SJCRH30 (cell line): Measurements from ENCODE around the gene LIG4. TPM values are rescaled to one million over a fixed set of nuclear protein-coding genes. Genes with fewer than 3 reads are reported as not detected.

ENCODE experiments used
- DNase-seq, 2 experiments: peaks; one replicate each; pipeline ENCODE4 v3.0.0-alpha.2; 2015 to 2020
- H3K27ac ChIP-seq: fragments of 250-450 bp; sonication (Bioruptor Pico); 2 replicates; pipeline ENCODE4 v1.5.1; 2020; ENCODE audit warnings: mild to moderate bottlenecking, moderate library complexity
- H3K27me3 ChIP-seq: fragments of 250-450 bp; sonication (Bioruptor Pico); 2 replicates; pipeline ENCODE4 v1.5.1; 2020; ENCODE audit warnings: mild to moderate bottlenecking, moderate library complexity
- H3K36me3 ChIP-seq: fragments of 250-450 bp; sonication (Bioruptor Pico); 2 replicates; pipeline ENCODE4 v1.5.1; 2020; ENCODE audit warnings: mild to moderate bottlenecking, moderate library complexity
- H3K4me1 ChIP-seq: fragments of 250-450 bp; sonication (Bioruptor Pico); 2 replicates; pipeline ENCODE4 v1.5.1; 2020; ENCODE audit warnings: mild to moderate bottlenecking, moderate library complexity
- H3K4me3 ChIP-seq: fragments of 250-450 bp; sonication (Bioruptor Pico); 2 replicates; pipeline ENCODE4 v1.5.1; 2020; ENCODE audit warnings: mild to moderate bottlenecking, moderate library complexity
- H3K9me3 ChIP-seq: fragments of 250-450 bp; sonication (Bioruptor Pico); replicated peaks from 2 replicates; pipeline ENCODE4 v1.5.1; 2020; ENCODE audit warnings: mild to moderate bottlenecking, moderate library complexity
- total RNA-seq: library from RNA; depleted of rRNA; stranded (reverse); fragments of >200 nt; shearing (Covaris generic); gene quantifications from 2 replicates; pipeline ENCODE4 v1.2.3, GENCODE V29; 2014

LIG4 gene
- total RNA-seq, 1 experiment from 2014 or later, result 10.8 TPM

- Histone ChIP-seq H3K27ac (no peak overlapping the region), H3K9me3 (no peaks in the 10 kb centered on the region), H3K4me3 (no peak overlapping the region), H3K27me3 (no peaks in the 10 kb centered on the region), H3K4me1 (peaks cover 3% of the 10 kb centered on the region; the same call in 1 of the 2 replicates), H3K36me3 (no peaks in the 10 kb centered on the region; the same call in 1 of the 2 replicates)
- no peak for DNase-seq
Measured at GRCh38 chr13:108214441-108215271, 680 bp downstream of the LIG4 start.

GRCh38 chr13:108213946-108214345, 1.4 kb downstream of the LIG4 start:
- Histone ChIP-seq H3K27me3 (no peaks in the 10 kb centered on the region), H3K9me3 (no peaks in the 10 kb centered on the region), H3K4me3 (no peak overlapping the region), H3K36me3 (no peaks in the 10 kb centered on the region), H3K27ac (no peak overlapping the region), H3K4me1 (peaks cover 3% of the 10 kb centered on the region; the same call in 1 of the 2 replicates)
- no peak for DNase-seq

- Histone ChIP-seq H3K27ac (no peak overlapping the region), H3K36me3 (no peaks in the 10 kb centered on the region), H3K4me3 (no peak overlapping the region), H3K9me3 (no peaks in the 10 kb centered on the region), H3K4me1 (peaks cover 3% of the 10 kb centered on the region; the same call in 1 of the 2 replicates), H3K27me3 (no peaks in the 10 kb centered on the region)
- no peak for DNase-seq
Measured at GRCh38 chr13:108212886-108213285, 2.5 kb downstream of the LIG4 start.

GRCh38 chr13:108210551-108210950, 4.8 kb downstream of the LIG4 start:
- no peaks in the 10 kb centered on the region for H3K9me3 ChIP-seq
- no peaks in the 10 kb centered on the region for H3K27me3 ChIP-seq
- no peak overlapping the region for H3K27ac ChIP-seq
- H3K36me3 ChIP-seq, result no peaks in the 10 kb centered on the region
- no peak for DNase-seq
- no peaks in the 10 kb centered on the region for H3K4me1 ChIP-seq
- H3K4me3 ChIP-seq, result no peak overlapping the region

- H3K27ac ChIP-seq, result no peak overlapping the region
- no peak for DNase-seq
- H3K4me1 ChIP-seq, result no peaks in the 10 kb centered on the region
- no peaks in the 10 kb centered on the region for H3K36me3 ChIP-seq
- no peaks in the 10 kb centered on the region for H3K9me3 ChIP-seq
- H3K27me3 ChIP-seq, result no peaks in the 10 kb centered on the region
- H3K4me3 ChIP-seq, result no peak overlapping the region
Measured at GRCh38 chr13:108200781-108201398, 14.4 kb downstream of the LIG4 start.

GRCh38 chr13:108195861-108196260, 19.5 kb downstream of the LIG4 start:
- Histone ChIP-seq H3K27me3 (no peaks in the 10 kb centered on the region), H3K4me3 (no peak overlapping the region), H3K9me3 (no peaks in the 10 kb centered on the region), H3K36me3 (no peaks in the 10 kb centered on the region), H3K27ac (no peak overlapping the region), H3K4me1 (no peaks in the 10 kb centered on the region)
- no peak for DNase-seq

GRCh38 chr13:108195146-108195545, 20.2 kb downstream of the LIG4 start:
- Histone ChIP-seq H3K36me3 (no peaks in the 10 kb centered on the region), H3K9me3 (no peaks in the 10 kb centered on the region), H3K4me3 (no peak overlapping the region), H3K27ac (no peak overlapping the region), H3K27me3 (no peaks in the 10 kb centered on the region), H3K4me1 (no peaks in the 10 kb centered on the region)
- DNase-seq, result no peak

GRCh38 chr13:108194435-108194936, 20.9 kb downstream of the LIG4 start:
- Histone ChIP-seq H3K9me3 (no peaks in the 10 kb centered on the region), H3K27ac (no peak overlapping the region), H3K4me3 (no peak overlapping the region), H3K36me3 (no peaks in the 10 kb centered on the region), H3K27me3 (no peaks in the 10 kb centered on the region), H3K4me1 (no peaks in the 10 kb centered on the region)
- DNase-seq, result no peak

GRCh38 chr13:108193806-108194205, 21.5 kb downstream of the LIG4 start:
- no peak overlapping the region for H3K27ac ChIP-seq
- no peak overlapping the region for H3K4me3 ChIP-seq
- H3K27me3 ChIP-seq, result no peaks in the 10 kb centered on the region
- no peaks in the 10 kb centered on the region for H3K9me3 ChIP-seq
- H3K36me3 ChIP-seq, result no peaks in the 10 kb centered on the region
- DNase-seq, result no peak
- no peaks in the 10 kb centered on the region for H3K4me1 ChIP-seq

GRCh38 chr13:108190897-108191296, 24.4 kb downstream of the LIG4 start:
- no peaks in the 10 kb centered on the region for H3K4me1 ChIP-seq
- peak overlapping the region; percentile 19 for H3K4me3 ChIP-seq
- no peak overlapping the region for H3K27ac ChIP-seq
- H3K9me3 ChIP-seq, result no peaks in the 10 kb centered on the region
- DNase-seq, result peak in 1 of 2 experiments; percentile 1
- no peaks in the 10 kb centered on the region for H3K27me3 ChIP-seq
- no peaks in the 10 kb centered on the region for H3K36me3 ChIP-seq

GRCh38 chr13:108188260-108188659, 27.1 kb downstream of the LIG4 start:
- H3K36me3 ChIP-seq, result no peaks in the 10 kb centered on the region
- no peaks in the 10 kb centered on the region for H3K27me3 ChIP-seq
- no peak for DNase-seq

GRCh38 chr13:108185223-108185622, 30.1 kb downstream of the LIG4 start:
- DNase-seq, result no peak
- no peaks in the 10 kb centered on the region for H3K4me1 ChIP-seq
- no peaks in the 10 kb centered on the region for H3K27me3 ChIP-seq
- no peak overlapping the region for H3K4me3 ChIP-seq
- H3K36me3 ChIP-seq, result no peaks in the 10 kb centered on the region
- H3K9me3 ChIP-seq, result no peaks in the 10 kb centered on the region
- no peak overlapping the region for H3K27ac ChIP-seq

More at GRCh38 chr13:108188260-108188659, 27.1 kb downstream of the LIG4 start:
- Histone ChIP-seq H3K4me3 (no peak overlapping the region), H3K4me1 (no peaks in the 10 kb centered on the region), H3K9me3 (no peaks in the 10 kb centered on the region), H3K27ac (no peak overlapping the region)

GRCh38 chr13:108182652-108183051, 32.7 kb downstream of the LIG4 start:
- H3K9me3 ChIP-seq, result no peaks in the 10 kb centered on the region
- H3K4me3 ChIP-seq, result no peak overlapping the region
- H3K36me3 ChIP-seq, result no peaks in the 10 kb centered on the region
- DNase-seq, result no peak
- H3K4me1 ChIP-seq, result no peaks in the 10 kb centered on the region
- no peak overlapping the region for H3K27ac ChIP-seq
- no peaks in the 10 kb centered on the region for H3K27me3 ChIP-seq

GRCh38 chr13:108178078-108178477, 37.3 kb downstream of the LIG4 start:
- Histone ChIP-seq H3K9me3 (no peaks in the 10 kb centered on the region), H3K36me3 (no peaks in the 10 kb centered on the region), H3K4me1 (no peaks in the 10 kb centered on the region), H3K27me3 (no peaks in the 10 kb centered on the region), H3K4me3 (no peak overlapping the region), H3K27ac (no peak overlapping the region)
- DNase-seq, result no peak

GRCh38 chr13:108176685-108177274, 38.6 kb downstream of the LIG4 start:
- no peaks in the 10 kb centered on the region for H3K36me3 ChIP-seq
- H3K4me1 ChIP-seq, result no peaks in the 10 kb centered on the region
- H3K4me3 ChIP-seq, result no peak overlapping the region
- no peaks in the 10 kb centered on the region for H3K9me3 ChIP-seq
- H3K27ac ChIP-seq, result no peak overlapping the region
- peak; percentile 26 to 53 for DNase-seq
- no peaks in the 10 kb centered on the region for H3K27me3 ChIP-seq
